Esophagus muscularis mucosa (tissue), 4 donors: Measurements from ENCODE around the gene CCDC24.
A peak's percentile ranks its signal among the peaks of the same experiment; 100 is the strongest.

Experiments used
- CTCF ChIP-seq, 3 experiments: fragments of 200-600 bp in 2 of 3; fragments of 450-650 bp in 1 of 3; sonication (generic) in 2 of 3; IDR thresholded peaks; one replicate each; pipeline ENCODE4 v1.5.1; 2017 to 2019; ENCODE audit warnings: antibody characterized with exemption in 3 of 3, mild to moderate bottlenecking in 2 of 3, moderate library complexity in 1 of 3
- EP300 ChIP-seq: sonication (generic); formaldehyde crosslinking; IDR thresholded peaks from one replicate; pipeline ENCODE4 v1.6.1; 2017; ENCODE audit warnings: antibody characterized with exemption
- POLR2AphosphoS5 ChIP-seq, 2 donors: sonication (generic); formaldehyde crosslinking; IDR thresholded peaks; one replicate each; pipeline ENCODE4 v1.6.1; 2017; ENCODE audit warnings: antibody characterized with exemption in 2 of 2

GRCh38 chr1:44035726-44036408, 44.5 kb downstream of the CCDC24 start:
- no peak for TF ChIP-seq CTCF (IDR thresholded peaks at IDR 0.05)
- no peak for TF ChIP-seq EP300
- peak in 1 of 2 donors; percentile 12 for TF ChIP-seq POLR2AphosphoS5 (IDR thresholded peaks at IDR 0.05)
